GM21529 (cell line): ENCODE results near the gene CMTM8.

Experiments
- ATAC-seq: cut with Tn5 transposase; IDR thresholded peaks from one replicate; pipeline ENCODE4 v1.9.1; 2021; ENCODE audit not compliant: unreplicated experiment

The CMTM8 gene

GRCh38 chr3:32305361-32305876 lies 66.9 kb downstream of the CMTM8 start:
- no peak for ATAC-seq

- ATAC-seq = no peak
These were observed 67.6 kb downstream of the CMTM8 start for GRCh38 chr3:32306072-32306471.

GRCh38 chr3:32307591-32307990 lies 69.1 kb downstream of the CMTM8 start:
- ATAC-seq = no peak

- ATAC-seq = no peak
These were observed 69.9 kb downstream of the CMTM8 start for GRCh38 chr3:32308378-32308777.

- peak; percentile 62 for ATAC-seq
These were observed 71.3 kb downstream of the CMTM8 start for GRCh38 chr3:32309654-32310242.

- no peak for ATAC-seq
These were observed 71.9 kb downstream of the CMTM8 start for GRCh38 chr3:32310336-32310735.

GRCh38 chr3:32310918-32311839 lies 72.7 kb downstream of the CMTM8 start:
- no peak for ATAC-seq

- no peak for ATAC-seq
These were observed 73.8 kb downstream of the CMTM8 start for GRCh38 chr3:32312251-32312650.

GRCh38 chr3:32313169-32313568 lies 74.7 kb downstream of the CMTM8 start:
- no peak for ATAC-seq

- ATAC-seq = no peak
These were observed 75.4 kb downstream of the CMTM8 start for GRCh38 chr3:32313723-32314473.

GRCh38 chr3:32315441-32315840 lies 77.0 kb downstream of the CMTM8 start:
- ATAC-seq = no peak

GRCh38 chr3:32316319-32316718 lies 77.8 kb downstream of the CMTM8 start:
- ATAC-seq = no peak

- no peak for ATAC-seq
These were observed 78.5 kb downstream of the CMTM8 start for GRCh38 chr3:32316976-32317375.

- ATAC-seq = no peak
These were observed 81.1 kb downstream of the CMTM8 start for GRCh38 chr3:32319607-32320006.

GRCh38 chr3:32320080-32320479 lies 81.6 kb downstream of the CMTM8 start:
- no peak for ATAC-seq

GRCh38 chr3:32321095-32321790 lies 82.8 kb downstream of the CMTM8 start:
- ATAC-seq = no peak

GRCh38 chr3:32322311-32322710 lies 83.8 kb downstream of the CMTM8 start:
- no peak for ATAC-seq

GRCh38 chr3:32323604-32324003 lies 85.1 kb downstream of the CMTM8 start:
- ATAC-seq = no peak

- ATAC-seq = no peak
These were observed 86.7 kb downstream of the CMTM8 start for GRCh38 chr3:32325201-32325600.

- no peak for ATAC-seq
These were observed 87.4 kb downstream of the CMTM8 start for GRCh38 chr3:32325927-32326326.

- ATAC-seq = no peak
These were observed 88.3 kb downstream of the CMTM8 start for GRCh38 chr3:32326795-32327194.
